ENCODE data around the gene PKDCC.

- TF ChIP-seq CTCF (IDR thresholded peaks at IDR 0.05) (no peak), POLR2A (IDR thresholded peaks at IDR 0.05) (peak; percentile 35 to 42 (median 36))
Observed at GRCh38 chr2:42101206-42102023, 53.6 kb downstream of the PKDCC start.

Data from body of pancreas (tissue), 4 donors.